HL-60 (cell line): Measurements from ENCODE around the gene RSPO1.

ENCODE experiments used
- DNase-seq, 2 experiments: peaks; one replicate each; pipeline ENCODE4 v3.0.0-alpha.2; 2010 to 2020; ENCODE audit warnings: low read depth in 1 of 2, low spot score in 1 of 2
- H3K27ac ChIP-seq: fragments of 250-450 bp; sonication (Bioruptor Pico); replicated peaks from 2 replicates; pipeline ENCODE4 v1.5.1; 2020; ENCODE audit warnings: mild to moderate bottlenecking, moderate library complexity
- H3K27me3 ChIP-seq: fragments of 250-450 bp; sonication (Bioruptor Pico); 2 replicates; pipeline ENCODE4 v1.5.1; 2021; ENCODE audit warnings: mild to moderate bottlenecking, moderate library complexity; ENCODE audit not compliant: insufficient read depth, poor library complexity, severe bottlenecking
- H3K4me3 ChIP-seq: replicated peaks from 2 replicates; pipeline ENCODE4 v1.5.1; 2011; ENCODE audit warnings: mild to moderate bottlenecking, control low read depth, low read length; ENCODE audit not compliant: insufficient read depth
- CTCF ChIP-seq: IDR thresholded peaks from one replicate; pipeline ENCODE4 v1.5.1; 2011; ENCODE audit warnings: low read length, control low read depth, inconsistent platforms; ENCODE audit not compliant: insufficient read depth
- GABPA ChIP-seq: IDR thresholded peaks from 2 replicates; pipeline ENCODE4 v1.6.1; 2012; ENCODE audit warnings: low read depth
- POLR2AphosphoS5 ChIP-seq: IDR thresholded peaks from 2 replicates; pipeline ENCODE4 v1.6.1; 2012; ENCODE audit warnings: low read depth
- SPI1 ChIP-seq: IDR thresholded peaks from 2 replicates; pipeline ENCODE4 v1.6.1; 2012; ENCODE audit warnings: low read depth, mild to moderate bottlenecking, borderline replicate concordance
- TF ChIP-seq, protein P1 (sequence below): IDR thresholded peaks from 2 replicates; pipeline ENCODE4 v1.6.1; 2012; ENCODE audit warnings: low read depth; ENCODE audit not compliant: insufficient replicate concordance

RSPO1 gene

DNA sequence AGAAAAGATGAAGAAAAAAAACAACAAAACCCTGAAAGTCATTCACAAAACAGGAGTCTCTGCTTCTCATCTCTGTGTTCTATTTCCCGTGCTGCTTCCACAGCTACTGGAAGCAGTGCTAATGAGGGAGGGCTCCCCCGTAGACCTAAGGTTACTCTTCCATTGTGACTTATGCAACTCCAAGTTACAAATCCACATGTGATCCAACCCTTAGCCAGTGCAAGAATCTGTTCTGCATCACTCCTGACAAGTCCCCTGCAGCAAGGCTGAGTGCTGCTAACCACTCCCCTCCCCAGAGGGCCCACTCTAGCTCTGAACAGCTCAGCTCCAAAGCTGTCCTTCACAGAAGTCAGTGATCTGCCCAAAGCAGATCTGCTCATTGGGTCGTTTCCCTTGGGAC, 67.7 kb downstream of the RSPO1 start:
- Histone ChIP-seq H3K27ac (no peak overlapping the region), H3K27me3 (no peaks in the 10 kb centered on the region), H3K4me3 (no peak overlapping the region)
- DNase-seq = no peak
- TF ChIP-seq CTCF (no peak), POLR2AphosphoS5 (no peak), SPI1 (no peak), GABPA (no peak)
- TF ChIP-seq, protein P1, sequence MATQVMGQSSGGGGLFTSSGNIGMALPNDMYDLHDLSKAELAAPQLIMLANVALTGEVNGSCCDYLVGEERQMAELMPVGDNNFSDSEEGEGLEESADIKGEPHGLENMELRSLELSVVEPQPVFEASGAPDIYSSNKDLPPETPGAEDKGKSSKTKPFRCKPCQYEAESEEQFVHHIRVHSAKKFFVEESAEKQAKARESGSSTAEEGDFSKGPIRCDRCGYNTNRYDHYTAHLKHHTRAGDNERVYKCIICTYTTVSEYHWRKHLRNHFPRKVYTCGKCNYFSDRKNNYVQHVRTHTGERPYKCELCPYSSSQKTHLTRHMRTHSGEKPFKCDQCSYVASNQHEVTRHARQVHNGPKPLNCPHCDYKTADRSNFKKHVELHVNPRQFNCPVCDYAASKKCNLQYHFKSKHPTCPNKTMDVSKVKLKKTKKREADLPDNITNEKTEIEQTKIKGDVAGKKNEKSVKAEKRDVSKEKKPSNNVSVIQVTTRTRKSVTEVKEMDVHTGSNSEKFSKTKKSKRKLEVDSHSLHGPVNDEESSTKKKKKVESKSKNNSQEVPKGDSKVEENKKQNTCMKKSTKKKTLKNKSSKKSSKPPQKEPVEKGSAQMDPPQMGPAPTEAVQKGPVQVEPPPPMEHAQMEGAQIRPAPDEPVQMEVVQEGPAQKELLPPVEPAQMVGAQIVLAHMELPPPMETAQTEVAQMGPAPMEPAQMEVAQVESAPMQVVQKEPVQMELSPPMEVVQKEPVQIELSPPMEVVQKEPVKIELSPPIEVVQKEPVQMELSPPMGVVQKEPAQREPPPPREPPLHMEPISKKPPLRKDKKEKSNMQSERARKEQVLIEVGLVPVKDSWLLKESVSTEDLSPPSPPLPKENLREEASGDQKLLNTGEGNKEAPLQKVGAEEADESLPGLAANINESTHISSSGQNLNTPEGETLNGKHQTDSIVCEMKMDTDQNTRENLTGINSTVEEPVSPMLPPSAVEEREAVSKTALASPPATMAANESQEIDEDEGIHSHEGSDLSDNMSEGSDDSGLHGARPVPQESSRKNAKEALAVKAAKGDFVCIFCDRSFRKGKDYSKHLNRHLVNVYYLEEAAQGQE = no peak

DNA sequence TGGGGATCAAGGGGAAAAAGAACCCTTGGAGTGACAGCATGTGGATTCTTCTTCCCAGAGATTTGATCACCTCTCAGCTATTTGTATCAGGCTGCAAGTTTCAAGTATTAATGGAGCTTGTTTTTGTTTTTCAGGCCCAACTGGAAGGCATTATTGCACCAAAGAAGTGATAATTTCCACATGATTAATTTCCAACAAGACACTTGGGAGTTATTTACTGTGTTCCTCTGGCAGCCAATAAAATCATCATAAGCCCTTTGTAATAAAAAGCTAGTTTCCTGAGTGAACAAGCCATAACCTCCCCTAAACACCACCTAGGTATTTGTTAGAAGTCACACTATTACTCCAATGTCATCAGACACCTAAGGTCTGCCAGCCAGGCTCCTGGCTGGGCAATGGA, 69.8 kb downstream of the RSPO1 start:
- Histone ChIP-seq H3K27me3 (no peaks in the 10 kb centered on the region), H3K27ac (no peak overlapping the region), H3K4me3 (no peak overlapping the region)
- TF ChIP-seq, protein P1 = no peak
- TF ChIP-seq SPI1 (no peak), POLR2AphosphoS5 (no peak), CTCF (no peak), GABPA (no peak)
- DNase-seq = no peak

GRCh38 chr1:37562984-37563383, 71.7 kb downstream of the RSPO1 start:
- DNase-seq = no peak
- Histone ChIP-seq H3K27ac (no peak overlapping the region), H3K27me3 (no peaks in the 10 kb centered on the region), H3K4me3 (no peak overlapping the region)
- TF ChIP-seq SPI1 (no peak), POLR2AphosphoS5 (no peak), GABPA (no peak), CTCF (no peak)
- TF ChIP-seq, protein P1 = no peak
